NCI-H1930 (cell line): ENCODE measurements around the gene LGALS4.
"Not testable (repeated sequence)": the region's sequence is repeated elsewhere in the genome, so short reads cannot be mapped to it uniquely, and the experiment has no call there.

Experiments used
- DNase-seq, 2 experiments: peaks; one replicate each; lab custom pipeline; 2025; lab: John Stamatoyannopoulos, UW

The LGALS4 gene

DNA sequence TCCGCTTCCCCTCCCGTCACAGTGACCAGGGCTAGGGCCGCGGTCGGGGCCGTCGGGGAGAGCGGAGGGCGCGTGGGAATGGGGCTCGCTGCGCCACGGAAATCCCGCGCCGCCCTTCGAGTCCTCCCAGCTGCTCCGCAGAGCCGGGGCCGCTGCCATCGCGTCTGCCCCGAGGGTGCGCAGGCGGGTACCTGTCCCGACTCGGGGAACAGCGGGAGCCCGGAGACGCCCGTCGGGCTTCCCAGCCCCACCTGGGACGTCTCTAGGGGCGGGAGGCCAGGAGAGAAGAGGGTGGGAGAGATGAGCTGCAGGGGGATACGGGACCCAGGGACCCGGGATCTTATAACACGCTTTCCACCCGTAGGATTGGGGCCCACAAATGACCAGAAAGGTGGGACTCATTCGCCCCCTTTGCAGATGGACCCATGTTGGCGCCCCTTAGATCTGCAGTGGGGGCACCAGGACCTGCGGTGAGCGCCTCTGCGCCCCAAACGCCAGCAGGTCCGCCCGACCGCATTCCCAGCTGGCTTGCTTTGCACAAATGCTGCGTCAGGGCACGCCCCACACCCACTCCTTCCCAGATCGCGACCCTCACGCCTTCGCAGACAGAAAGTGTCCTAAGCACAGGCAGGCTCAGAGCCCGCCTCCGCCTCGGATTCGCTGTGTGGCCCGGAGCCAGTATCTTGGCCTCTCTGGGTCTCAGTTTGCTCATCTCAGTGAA lies 42.4 kb downstream of the LGALS4 start:
- DNase-seq, result not testable (repeated sequence)

DNA sequence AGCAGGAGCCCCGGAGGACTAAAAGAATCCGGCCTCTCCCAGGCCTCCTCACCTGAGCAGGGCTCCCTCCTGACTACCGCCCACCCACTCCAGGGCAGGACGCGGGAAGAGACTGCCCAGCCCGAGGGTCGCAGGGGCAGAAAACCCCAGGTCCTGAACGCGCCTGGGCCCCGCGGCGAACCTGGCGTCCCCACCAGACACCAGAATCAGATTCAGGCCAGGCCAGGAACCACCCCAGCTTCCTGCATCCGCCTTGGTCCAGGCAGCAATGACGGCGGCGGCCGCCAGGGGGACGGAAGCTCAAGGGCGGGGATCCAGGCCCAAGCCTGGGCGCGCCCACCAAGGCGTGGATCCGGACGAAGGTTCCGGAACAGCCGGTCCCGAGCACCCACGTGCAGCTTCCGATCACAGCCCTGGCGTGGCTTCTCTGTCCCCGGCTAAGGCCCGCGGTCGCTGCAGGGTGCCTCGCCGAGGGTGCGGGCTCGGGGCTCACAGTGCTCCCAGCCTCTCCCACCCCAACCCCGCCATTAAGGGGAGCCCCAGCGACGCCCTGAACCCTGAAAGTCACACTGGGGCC lies 43.0 kb downstream of the LGALS4 start:
- no peak for DNase-seq

DNA sequence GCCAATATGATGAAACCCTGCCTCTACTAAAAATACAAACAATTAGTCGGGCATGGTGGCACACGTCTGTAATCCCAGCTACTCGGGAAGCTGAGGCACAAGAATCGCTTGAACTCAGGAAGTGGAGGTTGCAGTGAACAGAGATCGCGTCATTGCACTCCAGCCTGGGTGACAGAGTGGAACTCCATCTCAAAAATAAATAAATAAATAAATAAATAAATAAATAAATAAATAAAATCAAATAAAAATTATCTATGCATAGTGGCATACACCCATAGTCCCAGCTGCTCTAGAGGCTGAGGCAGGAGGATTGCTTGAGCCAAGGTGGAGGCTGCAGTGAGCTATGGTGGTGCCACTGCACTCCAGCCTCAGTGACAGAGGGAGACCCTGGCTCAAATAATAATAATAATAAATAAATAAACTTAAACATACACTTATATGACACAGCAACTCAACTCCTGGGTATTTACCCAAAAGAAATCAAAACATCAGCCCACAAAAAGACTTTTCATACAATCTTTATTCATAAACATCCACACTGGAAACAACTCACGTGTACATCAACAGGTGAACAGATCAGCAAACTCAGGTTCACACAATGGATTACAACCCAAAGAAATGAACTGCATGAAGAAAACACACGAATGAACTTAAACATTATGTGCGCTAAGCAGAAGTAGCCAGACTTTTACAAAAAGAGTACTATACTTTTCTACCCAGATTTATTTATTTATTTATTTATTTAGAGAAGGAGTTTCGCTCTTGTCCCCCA lies 46.3 kb downstream of the LGALS4 start:
- no peak for DNase-seq

DNA sequence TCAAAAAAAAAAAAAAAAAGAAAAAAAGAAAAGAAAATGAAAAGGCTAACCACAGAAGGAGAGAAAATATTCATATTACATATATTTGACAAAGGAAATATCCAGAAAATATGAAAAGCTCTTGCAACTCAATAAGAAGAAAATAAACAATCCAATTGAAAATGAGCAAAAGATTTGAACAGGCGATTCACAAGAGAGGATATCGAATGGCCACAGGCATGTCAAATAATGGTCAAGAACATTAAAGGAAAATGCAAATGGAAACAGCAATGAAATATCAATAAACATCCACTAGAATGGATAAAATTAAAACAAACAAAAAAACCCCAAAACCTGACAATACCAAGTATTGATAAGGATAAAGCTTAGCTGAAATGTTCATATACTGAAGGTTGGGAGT lies 47.5 kb downstream of the LGALS4 start:
- no peak for DNase-seq

GRCh38 chr19:38763795-38764220 lies 48.9 kb downstream of the LGALS4 start:
- no peak for DNase-seq

DNA sequence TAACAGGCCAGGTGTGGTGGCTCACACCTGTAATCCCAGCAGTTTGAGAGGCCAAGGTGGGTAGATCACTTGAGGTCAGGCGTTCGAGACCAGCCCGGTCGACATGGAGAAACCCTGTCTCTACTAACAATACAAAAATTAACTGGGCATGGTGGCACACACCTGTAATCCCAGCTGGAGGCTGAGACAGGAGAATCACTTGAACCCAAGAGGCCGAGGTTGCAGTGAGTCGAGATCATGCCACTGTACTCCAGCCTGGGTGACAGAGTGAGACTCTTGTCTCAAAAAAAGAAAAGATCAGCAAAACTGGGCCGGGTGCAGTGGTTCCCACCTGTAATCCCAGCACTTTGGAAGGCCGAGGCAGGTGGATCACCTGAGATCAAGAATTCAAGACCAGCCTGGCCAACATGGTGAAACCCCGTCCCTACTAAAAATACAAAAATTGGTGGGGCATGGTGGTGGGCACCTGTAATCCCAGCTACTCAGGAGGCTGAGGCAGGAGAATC lies 50.8 kb downstream of the LGALS4 start:
- not testable (repeated sequence) for DNase-seq

- not testable (repeated sequence) for DNase-seq
Observed at GRCh38 chr19:38760805-38761517, 51.8 kb downstream of the LGALS4 start.

DNA sequence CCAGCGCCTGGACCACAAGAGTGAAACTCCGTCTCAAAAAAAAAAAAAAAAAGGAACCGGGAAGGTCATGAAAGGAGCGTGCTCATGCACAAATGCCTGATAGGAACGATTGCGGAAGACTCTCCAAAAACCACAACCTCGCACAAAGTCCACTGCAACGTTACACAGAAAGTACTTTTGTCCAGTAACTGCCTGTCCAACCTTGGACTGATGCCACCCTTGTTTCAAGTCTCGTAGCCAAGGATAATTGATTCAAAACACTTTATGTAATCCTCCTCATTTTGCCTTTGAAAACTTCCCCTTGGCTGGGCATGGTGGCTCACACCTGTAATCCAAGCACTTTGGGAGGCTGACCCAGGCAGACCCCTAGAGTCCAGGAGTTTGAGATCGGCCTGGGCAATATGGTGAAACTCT lies 53.1 kb downstream of the LGALS4 start:
- DNase-seq, result no peak

DNA sequence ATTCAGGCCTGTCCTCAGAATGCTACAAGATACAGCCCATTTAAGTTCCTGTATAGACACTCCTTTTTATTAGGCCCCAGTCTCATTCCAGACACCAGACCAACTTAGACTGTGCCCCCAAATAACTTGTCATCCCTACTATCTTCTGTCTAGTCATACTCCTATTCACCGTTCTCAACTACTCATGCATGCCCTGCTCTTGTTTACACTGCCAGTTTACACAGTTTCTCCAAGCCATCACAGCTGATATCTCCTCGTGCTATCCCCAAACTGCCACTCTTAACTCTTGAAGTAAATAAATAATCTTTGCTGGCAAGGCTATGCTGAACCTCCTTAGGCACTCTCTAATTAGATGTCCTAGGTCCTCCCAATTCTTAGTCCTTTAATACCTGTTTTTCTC lies 58.5 kb downstream of the LGALS4 start:
- DNase-seq, result not testable (repeated sequence)

DNA sequence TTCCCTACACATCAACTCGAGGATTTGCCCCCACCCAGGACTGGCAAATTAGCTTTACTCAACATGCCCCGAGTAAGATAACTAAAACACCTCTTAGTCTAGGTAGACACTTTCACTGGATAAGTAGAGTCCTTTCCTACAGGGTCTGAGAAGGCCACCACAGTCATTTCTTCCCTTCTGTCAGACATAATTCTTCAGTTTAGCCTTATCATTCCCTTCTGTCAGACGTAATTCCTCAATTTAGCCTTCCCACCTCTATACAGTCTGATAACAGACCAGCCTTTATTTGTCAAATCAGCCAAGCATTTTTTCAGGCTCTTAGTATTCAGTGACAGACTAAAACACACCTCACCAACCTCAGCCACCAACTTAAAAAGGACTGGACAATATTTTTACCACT lies 59.0 kb downstream of the LGALS4 start:
- not testable (repeated sequence) for DNase-seq
